HG02798 (cell line): ENCODE data around the gene PPARG.

Source experiments
- ATAC-seq: cut with Tn5 transposase; IDR thresholded peaks from one replicate; pipeline ENCODE4 v1.9.1; 2021; ENCODE audit warnings: mild to moderate bottlenecking; ENCODE audit not compliant: unreplicated experiment, poor library complexity

PPARG gene

DNA sequence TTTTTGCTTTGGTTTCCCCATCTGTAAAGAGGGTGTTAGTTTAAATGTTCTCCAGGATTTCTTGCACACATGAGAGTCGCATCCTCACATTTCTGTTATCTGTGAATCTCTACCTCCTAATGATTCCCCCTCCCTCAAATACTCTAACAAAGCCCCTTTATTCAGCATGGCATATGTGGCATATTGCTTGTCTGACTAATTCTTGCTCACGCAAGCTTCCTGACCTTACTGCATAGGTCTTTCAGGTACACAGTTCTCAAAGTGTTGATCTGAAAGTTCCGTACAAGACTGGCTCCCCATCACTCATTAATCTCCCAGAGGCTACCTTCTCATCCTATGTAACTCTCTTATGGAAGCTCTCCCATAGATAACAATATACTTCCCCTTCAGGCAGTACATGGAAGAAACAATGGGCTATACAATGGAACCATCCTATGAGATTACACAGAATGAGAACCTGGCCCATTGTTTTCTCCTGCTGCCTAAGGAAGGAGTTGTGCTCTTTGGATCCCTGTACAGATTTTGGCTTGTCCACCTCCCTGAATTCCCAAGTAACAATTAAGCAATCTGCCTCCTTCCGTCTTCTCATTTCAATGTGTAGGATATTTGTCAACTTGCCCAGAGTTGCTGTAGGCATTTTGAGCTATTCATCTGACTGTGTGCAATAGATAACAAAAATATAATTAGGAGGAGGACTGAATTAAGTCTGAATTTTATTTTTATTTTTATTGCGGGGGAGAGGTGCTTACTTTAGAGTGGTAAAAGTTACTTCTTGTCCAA is 51.0 kb downstream of the PPARG start:
- no peak for ATAC-seq

DNA sequence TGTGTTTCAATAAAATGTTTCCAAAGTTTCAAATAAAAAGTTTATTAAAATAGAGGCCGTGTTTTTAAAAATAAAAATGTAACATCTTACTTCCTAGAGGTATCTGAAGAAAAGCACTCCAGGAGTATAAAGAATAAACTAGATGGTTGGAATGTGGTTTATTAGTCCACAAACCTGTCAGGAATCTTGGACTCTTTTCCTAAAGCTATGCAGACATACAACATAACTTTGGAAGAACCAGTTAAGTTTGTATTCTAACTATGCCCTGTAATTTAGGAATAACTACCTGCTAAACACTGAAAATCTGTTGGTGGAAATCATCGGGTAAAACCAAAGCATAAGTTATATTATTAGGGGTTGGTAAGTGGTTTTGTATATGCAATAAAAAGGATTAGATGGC is 51.6 kb downstream of the PPARG start:
- ATAC-seq, result no peak

DNA sequence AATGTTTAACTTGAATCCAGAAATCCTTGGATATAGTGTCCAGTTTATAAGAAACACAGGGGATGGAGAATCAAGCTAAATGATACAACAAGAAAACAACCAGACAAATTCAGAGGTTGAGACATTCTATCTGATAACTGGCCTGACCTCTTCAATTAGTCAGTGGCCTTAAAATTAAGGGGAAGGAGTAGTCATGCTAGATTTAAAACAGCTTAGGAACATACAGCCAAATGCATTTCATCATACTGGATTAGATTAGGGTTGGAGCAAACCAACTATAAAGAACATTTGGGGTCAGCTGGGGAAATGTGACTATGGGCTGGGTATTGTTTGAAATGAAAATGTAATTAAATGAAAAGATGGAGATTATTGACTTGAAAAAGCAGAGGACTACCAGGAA is 53.3 kb downstream of the PPARG start:
- ATAC-seq, result no peak

DNA sequence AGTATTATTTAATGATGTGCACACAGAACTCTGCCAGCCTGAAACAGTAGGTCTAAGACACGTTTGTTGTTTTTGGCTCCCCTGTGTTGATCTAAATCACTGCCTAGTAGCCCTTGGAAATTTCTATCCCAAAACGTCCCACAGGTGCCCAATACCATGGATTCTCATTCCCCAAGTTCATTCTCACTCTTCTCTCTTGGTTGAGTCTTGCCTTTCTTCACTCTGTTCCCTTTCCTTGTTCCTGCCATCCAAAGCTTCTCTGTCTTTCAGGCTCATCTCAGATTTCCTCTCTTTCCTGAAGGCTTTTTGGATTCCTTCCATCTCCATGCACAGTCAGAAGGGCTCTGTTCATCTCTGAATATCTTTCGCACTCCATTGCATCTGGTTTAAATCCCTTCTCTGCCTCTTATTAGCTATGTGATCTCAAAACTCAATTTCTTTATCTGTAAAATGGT is 54.2 kb downstream of the PPARG start:
- no peak for ATAC-seq

DNA sequence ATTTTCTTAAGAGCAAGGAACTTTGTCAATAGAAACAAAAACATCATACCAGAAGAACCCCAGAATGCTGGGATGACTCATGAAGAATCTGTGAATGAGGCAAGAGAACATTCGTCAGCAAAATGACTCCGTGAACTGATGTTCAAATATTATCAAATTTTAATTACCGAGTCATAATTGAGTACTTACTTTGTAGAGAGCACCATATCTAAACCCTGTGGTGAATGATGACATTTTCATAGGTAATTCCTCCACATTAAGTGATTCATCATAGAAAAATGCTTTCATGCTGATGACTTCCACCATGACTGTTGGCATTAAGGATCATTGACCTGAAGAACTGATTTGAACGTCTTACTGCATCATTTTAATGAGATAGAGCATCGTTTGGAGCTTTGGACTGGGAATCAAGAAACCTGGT is 56.3 kb downstream of the PPARG start:
- no peak for ATAC-seq

DNA sequence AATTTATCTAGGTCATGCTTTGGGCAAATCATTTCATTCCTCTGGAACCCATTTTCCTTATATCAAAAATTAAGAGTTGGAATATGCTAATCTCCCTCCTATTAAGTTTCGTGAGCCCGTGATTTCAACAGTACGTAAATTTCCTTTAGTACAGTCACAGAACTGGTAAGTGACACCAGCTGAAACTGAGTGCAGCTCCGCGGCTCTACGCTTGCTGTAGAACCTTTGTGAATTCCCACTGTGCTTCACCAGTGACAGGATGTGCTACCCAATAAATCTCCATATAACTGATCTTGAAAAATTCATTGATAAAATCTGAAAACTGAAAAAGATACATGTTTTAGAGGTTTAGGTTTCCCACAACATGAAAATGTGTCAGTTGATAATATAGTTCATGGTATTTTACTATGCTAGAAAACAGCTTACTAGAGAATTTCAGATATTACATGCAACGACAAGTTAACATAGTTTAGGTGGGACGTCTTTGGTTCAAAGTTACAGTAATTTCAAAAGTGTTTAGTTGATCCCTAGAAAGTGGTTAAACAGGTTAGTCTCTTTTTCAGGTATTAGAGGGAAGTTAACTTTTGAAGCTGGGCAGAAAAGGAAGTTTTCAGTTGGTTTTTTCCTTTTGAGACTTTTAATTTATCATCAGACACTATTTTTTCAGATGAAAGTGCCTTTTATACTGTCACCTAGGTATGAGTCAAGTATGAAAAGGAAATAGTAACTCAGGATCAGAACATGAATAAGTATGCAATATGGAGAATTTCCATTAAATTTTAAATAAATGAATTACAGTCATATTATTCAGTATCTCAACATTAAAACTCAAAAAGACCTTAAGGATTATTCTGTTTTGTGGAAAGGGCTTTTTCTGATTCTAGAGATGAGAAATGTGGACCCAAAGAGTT is 57.0 kb downstream of the PPARG start:
- ATAC-seq, result no peak

DNA sequence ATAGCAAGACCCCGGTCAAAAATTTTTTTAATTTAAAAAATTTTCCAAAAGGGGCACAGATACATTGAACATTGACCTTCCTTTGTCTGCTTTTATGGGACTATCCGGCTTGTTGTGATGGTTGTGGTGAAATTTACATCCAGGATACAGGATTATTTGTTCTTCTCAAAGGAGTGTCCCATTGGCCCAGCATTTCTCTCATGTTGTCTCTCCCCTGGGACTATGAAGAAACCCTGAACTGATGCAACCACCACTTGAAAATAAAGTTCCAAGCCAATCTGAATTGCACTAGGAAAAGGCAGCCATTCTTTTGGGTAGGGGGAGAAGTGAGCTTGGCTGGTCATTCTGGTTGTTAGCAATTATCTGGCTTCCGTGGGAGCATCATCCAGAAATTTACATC is 58.4 kb downstream of the PPARG start:
- no peak for ATAC-seq

DNA sequence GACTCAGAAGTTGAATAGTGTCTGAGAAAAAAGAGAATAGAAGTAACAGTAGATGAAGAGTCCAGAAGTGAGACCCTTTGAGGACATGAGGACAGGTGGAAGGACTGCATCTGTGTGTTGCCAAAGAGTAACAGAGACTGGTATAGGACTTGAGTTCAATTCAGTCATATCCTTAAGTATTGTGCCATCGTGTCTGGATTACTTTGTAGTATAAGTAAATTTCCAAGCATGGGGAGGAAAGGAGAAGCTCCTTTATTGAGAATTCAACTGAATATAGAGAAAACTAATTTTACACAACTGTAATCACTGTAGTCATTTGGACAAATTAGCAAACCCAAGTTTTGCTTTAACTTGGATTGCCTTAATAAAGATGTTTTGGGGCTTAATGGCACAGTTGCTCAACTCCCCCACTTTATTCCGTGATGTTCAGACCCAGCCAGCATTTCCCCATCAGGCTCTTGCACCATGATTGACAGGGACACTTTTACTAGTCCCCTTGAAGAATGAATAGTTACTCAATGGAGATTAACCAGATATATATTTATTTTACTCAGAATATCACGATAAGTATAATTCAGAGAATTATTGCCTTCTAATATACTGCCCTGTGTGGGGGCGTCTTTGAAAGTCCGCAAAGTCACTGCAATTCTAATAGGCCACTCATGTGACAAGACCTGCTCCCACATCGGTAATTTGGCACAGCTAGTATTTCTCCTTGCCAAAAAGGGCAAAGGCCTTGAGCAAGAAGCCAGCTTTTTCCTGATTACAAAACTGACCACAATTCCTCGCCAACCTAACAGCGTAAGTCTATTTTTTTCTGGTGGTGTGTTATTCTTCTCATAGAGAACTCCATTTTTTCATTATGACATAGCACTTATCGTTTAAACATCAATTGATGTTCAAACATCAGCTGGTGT is 61.3 kb downstream of the PPARG start:
- no peak for ATAC-seq

DNA sequence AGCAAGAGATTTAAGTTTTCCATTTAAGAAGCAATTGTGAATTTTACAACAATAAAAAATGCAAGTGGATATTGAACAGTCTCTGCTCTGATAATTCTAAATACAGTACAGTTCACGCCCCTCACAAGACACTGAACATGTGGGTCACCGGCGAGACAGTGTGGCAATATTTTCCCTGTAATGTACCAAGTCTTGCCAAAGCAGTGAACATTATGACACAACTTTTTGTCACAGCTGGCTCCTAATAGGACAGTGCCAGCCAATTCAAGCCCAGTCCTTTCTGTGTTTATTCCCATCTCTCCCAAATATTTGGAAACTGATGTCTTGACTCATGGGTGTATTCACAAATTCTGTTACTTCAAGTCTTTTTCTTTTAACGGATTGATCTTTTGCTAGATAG is 62.3 kb downstream of the PPARG start:
- no peak for ATAC-seq

DNA sequence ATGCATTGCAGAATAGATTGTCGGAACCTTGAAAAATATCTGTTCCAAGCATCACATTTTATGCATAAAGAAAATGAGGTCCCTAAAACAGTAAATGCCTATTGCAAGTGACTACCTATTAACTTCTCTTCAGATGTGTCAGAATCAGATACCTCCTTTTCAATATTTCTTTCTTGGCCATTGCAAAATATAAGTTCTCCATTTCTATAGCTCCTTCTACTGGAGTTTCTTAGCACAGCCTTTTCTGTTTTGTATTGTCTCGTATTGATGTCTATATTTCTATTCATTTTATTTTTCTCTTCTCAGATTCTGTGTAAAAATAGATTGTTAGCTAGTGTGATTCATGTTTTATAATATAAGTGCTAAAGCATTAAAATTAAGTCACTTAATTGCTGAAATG is 63.4 kb downstream of the PPARG start:
- no peak for ATAC-seq

DNA sequence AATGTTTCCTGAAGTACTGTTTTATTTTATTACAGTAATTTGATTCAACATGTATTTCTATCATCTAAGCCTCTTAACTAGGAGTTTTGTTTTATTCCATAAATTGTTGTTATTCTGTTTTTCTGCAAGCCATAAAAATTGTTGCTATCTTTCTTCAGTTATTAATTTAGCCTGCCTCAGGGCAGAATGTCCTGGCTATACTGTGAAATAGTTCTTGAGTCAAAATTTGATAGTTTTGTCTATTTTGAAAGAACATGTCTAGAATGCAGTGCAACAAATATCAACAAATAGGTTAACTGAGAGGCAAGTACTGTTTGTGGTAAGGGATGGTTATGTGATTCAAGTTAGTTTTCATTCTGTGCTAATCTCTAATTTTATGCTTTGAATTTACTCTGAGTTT is 63.9 kb downstream of the PPARG start:
- ATAC-seq, result no peak

DNA sequence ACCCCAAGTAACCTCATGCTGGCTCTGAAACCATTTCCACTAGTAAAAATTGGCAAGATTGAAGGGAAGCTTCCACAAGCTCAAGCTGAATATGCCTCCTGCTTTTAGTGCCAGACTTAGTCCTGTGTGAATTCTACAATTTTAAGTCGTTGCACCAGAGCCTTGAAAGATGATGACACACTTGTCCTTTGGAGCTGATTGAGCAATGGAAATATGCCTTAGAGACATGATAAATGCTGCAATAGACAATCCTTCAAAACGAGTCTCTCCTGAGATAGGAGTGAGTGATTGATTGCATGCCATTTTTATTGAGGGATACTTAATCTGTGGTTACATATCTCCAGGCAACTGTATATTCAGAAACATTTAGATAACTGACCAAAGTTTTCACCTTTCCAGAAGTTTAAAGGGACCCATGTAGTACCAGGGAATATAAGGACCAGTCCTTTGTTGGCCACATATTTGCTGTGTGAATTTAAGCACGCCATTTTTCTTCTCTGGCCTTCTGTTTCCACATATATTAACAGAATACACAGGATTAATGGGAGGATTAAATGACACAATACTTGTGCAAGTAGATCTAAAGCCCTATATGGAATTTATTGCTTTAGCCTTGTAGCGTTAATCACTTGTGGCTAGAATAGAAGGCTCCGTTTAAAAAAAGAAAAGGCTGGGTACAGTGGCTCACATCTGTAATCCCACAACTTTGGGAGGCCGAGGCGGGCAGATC is 65.1 kb downstream of the PPARG start:
- no peak for ATAC-seq

DNA sequence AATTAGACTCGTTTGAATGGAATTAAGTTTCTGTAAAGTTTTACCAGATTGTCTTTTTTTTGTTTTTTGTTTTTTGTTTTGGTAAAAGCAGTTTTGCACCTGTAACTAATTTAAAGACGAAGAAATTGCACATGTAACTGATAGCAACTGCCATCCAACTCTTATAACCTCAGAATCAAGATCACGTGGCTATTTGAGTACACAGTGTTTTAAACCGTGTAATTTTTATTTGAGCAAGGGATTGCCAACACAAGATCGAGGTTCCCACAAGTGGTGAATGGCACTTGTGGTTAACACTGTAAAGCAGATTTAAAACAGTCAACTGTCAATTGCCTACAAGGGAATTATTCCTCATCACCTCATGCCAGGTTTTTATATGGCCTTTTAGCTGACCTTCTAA is 67.3 kb downstream of the PPARG start:
- ATAC-seq, result no peak

DNA sequence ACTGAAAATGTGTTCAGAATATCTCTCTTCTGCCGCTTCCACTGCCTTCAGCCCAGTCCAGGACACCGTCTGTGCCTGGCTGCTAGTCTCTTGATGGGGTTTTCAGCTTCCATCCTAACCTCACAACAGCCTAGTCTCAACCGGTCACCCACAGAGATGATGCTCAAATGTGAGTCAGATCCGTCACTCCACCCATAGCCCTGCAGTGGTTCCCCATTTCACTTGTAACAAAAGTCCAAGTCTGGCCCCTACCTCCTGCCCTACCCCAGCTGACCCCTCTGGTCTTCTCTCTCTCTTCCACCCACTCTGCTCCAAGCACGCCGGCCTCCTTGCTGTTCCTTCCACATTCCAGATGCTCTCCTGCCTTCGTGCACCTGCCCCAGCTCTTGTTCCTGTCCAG is 68.1 kb downstream of the PPARG start:
- no peak for ATAC-seq

DNA sequence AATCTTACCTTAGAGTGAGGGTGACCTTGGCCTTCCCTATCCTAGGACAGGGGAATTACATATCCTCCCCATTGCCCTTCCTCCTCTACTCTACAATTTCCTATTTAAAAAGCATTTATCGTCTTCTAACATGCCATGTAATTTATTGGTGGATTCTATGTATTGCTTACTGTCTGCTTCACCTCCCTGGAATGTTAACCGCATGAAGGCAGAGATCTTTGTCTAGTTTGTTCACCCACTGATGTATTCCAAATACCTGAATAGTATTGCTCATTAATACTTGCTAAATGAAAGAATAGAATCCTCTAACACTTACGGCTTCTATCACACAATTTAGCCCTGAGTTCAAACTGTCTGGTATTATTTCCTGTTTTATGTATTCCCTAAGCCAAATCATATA is 68.6 kb downstream of the PPARG start:
- no peak for ATAC-seq

DNA sequence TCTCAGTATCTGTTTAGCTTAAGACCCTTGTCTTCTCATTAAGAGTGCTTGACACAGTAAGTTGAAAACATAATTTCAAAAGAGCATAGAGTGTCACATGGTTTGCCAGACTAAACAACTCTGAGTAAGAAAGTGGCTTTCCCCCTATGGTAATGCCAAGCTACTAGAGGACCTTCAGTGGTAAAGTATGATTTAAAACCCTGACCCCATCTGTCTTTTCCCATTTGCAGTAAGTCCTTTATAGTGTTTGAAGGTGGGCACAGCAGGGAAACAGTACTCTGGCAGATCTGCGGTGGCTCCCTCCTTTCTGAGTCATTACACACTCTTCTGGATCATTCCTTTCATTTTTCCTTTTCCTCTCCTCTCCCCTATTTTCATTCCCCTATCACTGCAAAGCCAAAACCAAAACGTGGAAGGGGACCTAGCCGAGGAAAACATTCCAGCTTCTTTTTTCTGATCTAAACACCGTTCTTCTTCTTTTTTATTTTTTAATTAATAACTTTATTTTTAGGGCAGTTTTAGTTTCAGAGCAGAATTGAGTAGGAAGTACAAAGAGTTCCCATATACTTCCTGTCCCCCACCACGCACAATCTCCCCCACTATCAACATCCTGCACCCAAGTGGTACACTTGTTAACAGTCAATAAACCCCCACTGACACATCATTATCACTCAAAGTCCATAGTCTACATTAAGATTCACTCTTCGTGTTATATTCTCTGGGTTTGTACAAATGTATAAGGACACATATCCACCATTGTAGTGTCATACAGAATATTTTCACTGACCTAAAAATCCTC is 74.7 kb downstream of the PPARG start:
- ATAC-seq, result no peak

DNA sequence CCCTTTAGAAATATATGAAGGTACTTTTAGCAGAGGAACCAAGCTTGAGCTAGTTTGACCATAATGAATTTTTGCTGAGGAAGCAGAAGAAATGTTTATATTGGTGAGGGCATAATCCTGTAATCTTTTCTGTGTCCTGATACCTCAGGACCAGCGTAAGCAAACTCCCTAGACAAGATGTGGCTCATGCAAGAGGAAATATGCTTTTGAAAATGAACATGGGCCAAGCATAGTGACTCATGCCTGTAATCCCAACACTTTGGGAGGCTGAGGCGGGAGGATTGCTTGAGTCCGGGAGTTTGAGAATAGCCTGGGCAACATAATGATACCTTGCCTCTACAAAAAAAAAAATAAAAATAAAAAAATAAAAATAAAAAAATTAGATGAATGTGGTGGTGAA is 78.5 kb downstream of the PPARG start:
- no peak for ATAC-seq

DNA sequence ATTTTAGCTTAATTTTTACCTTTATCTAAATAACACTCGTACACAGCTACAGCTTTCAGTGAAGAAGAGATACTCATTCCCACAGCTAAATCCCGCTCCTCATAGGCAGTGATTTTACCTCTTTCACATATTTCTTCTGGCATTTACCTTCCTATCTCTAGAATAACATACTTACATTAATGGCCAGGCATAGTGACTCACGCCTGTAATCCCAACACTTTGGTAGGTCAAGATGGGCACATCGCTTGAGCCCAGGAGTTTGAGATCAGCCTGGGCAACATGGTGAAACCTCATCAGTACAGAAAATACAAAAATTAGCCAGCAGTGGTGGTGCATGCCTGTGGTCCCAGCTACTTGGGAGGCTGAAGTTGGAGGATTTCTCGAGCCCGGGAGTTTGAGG is 80.2 kb downstream of the PPARG start:
- ATAC-seq, result no peak

DNA sequence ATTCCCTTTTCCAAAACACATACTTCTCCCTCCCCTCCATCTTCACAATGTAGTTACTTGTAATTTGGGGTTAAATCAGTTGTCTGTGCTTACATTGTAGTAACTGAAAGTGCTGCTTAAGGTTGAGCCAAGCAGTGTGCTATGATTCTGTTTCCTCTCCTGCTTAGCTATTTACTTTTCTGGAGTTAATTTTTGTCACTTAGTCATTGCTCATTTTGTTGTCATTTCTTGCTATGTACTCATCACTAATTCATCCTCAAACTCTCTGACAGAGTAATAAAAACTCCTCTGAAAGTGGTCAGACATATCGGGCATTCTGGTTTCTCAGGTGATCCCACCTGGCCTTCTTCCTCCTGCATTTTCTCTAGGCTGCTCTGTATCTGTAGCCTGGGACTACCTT is 80.7 kb downstream of the PPARG start:
- no peak for ATAC-seq
